ENCODE data around the gene FOXRED2.
A peak's percentile ranks its signal among the peaks of the same experiment; 100 is the strongest.

DNA sequence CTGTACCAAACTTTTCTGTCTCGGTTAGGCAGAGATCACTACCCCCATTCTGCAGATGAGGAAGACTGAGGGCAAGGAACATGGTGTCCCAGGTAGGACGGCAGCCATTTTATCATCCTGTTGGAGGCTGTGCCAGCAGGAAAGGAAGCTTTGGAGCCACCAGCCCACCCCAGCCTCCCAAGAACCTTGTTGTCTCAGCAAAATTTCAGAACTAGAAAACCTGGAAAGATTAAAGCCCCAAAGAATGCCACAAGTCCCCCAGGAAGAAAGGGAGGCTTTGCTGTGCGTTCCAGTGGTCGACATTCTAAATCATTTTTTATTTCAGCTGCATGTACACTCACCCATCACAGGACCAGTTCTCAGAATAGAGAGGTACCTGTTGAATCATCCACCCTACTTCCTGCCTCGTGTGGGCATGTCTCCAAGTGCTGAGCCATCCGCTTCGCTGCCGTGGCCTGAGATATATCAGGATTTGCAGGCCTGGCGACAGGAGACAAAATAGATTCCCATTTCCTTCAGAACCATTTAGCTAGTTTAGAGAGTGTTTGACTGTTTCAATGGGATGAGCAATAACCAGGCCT lies 35.1 kb upstream of the FOXRED2 start:
- TF ChIP-seq RAD21 (IDR thresholded peaks at IDR 0.05; ENCODE audit: low read depth) (no peak), REST (IDR thresholded peaks at IDR 0.05; ENCODE audit: low read depth) (no peak), CEBPB (IDR thresholded peaks at IDR 0.05; ENCODE audit: low read depth) (no peak), POLR2A (IDR thresholded peaks at IDR 0.05; ENCODE audit: borderline replicate concordance, extremely low read depth, insufficient read depth, insufficient read length) (no peak), POLR2AphosphoS5 (IDR thresholded peaks at IDR 0.05; ENCODE audit: low read depth, low read length) (peak; percentile 44; the same call in 1 of the 2 replicates), EZH2 (IDR thresholded peaks at IDR 0.05) (no peak), EGR1 (IDR thresholded peaks at IDR 0.05; ENCODE audit: low read depth) (no peak), EZH2phosphoT487 (IDR thresholded peaks at IDR 0.05; ENCODE audit: borderline replicate concordance) (no peak), ATF3 (IDR thresholded peaks at IDR 0.05) (no peak), ZFX (IDR thresholded peaks at IDR 0.05) (peak; percentile 26; the same call in 1 of the 2 replicates), YY1 (IDR thresholded peaks at IDR 0.05; ENCODE audit: extremely low read depth, insufficient replicate concordance, low read depth, low read length) (peak; percentile 77)
- TF ChIP-seq, protein P1, sequence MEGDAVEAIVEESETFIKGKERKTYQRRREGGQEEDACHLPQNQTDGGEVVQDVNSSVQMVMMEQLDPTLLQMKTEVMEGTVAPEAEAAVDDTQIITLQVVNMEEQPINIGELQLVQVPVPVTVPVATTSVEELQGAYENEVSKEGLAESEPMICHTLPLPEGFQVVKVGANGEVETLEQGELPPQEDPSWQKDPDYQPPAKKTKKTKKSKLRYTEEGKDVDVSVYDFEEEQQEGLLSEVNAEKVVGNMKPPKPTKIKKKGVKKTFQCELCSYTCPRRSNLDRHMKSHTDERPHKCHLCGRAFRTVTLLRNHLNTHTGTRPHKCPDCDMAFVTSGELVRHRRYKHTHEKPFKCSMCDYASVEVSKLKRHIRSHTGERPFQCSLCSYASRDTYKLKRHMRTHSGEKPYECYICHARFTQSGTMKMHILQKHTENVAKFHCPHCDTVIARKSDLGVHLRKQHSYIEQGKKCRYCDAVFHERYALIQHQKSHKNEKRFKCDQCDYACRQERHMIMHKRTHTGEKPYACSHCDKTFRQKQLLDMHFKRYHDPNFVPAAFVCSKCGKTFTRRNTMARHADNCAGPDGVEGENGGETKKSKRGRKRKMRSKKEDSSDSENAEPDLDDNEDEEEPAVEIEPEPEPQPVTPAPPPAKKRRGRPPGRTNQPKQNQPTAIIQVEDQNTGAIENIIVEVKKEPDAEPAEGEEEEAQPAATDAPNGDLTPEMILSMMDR (IDR thresholded peaks at IDR 0.05 in 2 of 3, conservative IDR thresholded peaks at IDR 0.05 in 1 of 3; ENCODE audit: borderline replicate concordance in 1 of 3, insufficient read depth in 1 of 3, low read depth in 2 of 3, low read length in 2 of 3) = no peak
